DND-41 (cell line): ENCODE measurements around the gene TBC1D2B.

Experiments used
- EZH2 ChIP-seq: IDR thresholded peaks from 3 replicates; pipeline ENCODE4 v1.6.1; 2012; ENCODE audit warnings: borderline replicate concordance, low read depth, mild to moderate bottlenecking, moderate library complexity, low read length, inconsistent platforms; ENCODE audit not compliant: severe bottlenecking
- TF ChIP-seq, protein P1 (sequence below): IDR thresholded peaks from 2 replicates; pipeline ENCODE4 v1.5.1; 2012; ENCODE audit warnings: borderline replicate concordance, low read length, moderate library complexity, mild to moderate bottlenecking; ENCODE audit not compliant: poor library complexity, severe bottlenecking; ENCODE audit errors: extremely low read depth

DNA sequence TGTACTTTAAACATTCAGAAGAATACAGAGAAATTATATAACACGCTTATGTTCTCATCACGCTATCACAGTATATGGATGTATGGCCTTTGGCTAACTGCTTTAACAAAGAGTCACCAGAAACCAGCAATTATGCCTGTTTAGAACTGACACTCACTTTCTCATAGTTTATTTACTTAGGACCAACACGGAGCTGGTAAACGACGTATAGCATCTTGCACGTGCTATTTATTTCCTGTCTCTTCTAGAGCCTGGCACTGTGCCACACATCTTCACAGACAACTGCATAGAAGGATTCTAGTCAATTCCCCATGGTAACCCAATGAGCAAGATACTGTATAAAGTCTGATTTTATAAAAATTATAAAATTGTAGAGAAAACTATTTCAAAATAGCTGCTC lies 43.6 kb downstream of the TBC1D2B start:
- TF ChIP-seq, protein P1, sequence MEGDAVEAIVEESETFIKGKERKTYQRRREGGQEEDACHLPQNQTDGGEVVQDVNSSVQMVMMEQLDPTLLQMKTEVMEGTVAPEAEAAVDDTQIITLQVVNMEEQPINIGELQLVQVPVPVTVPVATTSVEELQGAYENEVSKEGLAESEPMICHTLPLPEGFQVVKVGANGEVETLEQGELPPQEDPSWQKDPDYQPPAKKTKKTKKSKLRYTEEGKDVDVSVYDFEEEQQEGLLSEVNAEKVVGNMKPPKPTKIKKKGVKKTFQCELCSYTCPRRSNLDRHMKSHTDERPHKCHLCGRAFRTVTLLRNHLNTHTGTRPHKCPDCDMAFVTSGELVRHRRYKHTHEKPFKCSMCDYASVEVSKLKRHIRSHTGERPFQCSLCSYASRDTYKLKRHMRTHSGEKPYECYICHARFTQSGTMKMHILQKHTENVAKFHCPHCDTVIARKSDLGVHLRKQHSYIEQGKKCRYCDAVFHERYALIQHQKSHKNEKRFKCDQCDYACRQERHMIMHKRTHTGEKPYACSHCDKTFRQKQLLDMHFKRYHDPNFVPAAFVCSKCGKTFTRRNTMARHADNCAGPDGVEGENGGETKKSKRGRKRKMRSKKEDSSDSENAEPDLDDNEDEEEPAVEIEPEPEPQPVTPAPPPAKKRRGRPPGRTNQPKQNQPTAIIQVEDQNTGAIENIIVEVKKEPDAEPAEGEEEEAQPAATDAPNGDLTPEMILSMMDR = no peak
- TF ChIP-seq EZH2 = no peak
